Measurements from ENCODE around the gene KRTAP4-9. TPM values are rescaled to one million over a fixed set of nuclear protein-coding genes. Genes with fewer than 3 reads are reported as not detected.
A peak's percentile ranks its signal among the peaks of the same experiment; 100 is the strongest.
"Not testable (repeated sequence)": the region's sequence is repeated elsewhere in the genome, so short reads cannot be mapped to it uniquely, and the experiment has no call there.

KRTAP4-9 gene
- total and polyA plus RNA-seq, 5 experiments from 2014 or later, result not detected

GRCh38 chr17:41101586-41102259, 3.5 kb upstream of the KRTAP4-9 start, which contains the start of gene KRTAP4-16:
TSS of gene KRTAP4-16 (minus strand) at chr17:41102209. CDS start at chr17:41102209, 0 bp downstream.
- no peak for DNase-seq
- ATAC-seq, result no peak
- H3K36me3 Mint-ChIP-seq, result no peaks in the 10 kb centered on the region
- H3K9me3 Mint-ChIP-seq, result no peaks in the 10 kb centered on the region
- no peak within 1 kb of the TSS for H3K4me3 Mint-ChIP-seq
- H3K27me3 Mint-ChIP-seq, result peaks cover 5 to 10% (median 6%) of the 10 kb centered on the region in 5 donors
- POLR2A ChIA-PET, result no interaction called here
- peak within 1 kb of the TSS in 3 of 10 donors; percentile 9 to 56 (median 35) for H3K27ac Mint-ChIP-seq
- peaks cover 8 to 20% (median 12%) of the 10 kb centered on the region in 4 donors for H3K4me1 Mint-ChIP-seq

DNA sequence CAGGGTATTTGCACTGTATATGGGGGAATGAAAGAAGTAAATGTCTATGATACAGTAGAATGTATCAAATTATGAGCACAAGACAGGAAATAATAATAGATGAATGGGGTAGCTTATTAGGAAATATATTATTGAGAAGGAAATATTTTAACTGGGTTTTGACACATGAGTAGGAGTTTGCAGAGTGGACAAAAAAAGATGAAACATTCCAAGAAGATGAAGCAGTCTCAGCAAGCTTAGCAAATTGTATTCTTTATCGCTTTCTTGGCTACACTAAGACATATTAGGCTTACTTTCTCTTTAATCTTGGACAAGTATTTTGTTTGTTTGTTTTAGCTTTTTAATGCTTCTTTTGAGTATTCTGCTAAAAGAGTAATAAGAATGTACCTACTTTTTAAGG, 1.3 kb upstream of the KRTAP4-9 start:
- DNase-seq (no peak), ATAC-seq (no peak)
- Mint-ChIP-seq H3K9me3 (peaks cover 0 to 6% (median 0%) of the 10 kb centered on the region in 9 donors), H3K27me3 (peaks cover 0 to 4% (median 0%) of the 10 kb centered on the region in 5 donors), H3K27ac (no peak overlapping the region), H3K36me3 (no peaks in the 10 kb centered on the region), H3K4me1 (peaks cover 14 to 36% (median 27%) of the 10 kb centered on the region in 4 donors), H3K4me3 (no peak overlapping the region)
- POLR2A ChIA-PET, result no interaction called here

DNA sequence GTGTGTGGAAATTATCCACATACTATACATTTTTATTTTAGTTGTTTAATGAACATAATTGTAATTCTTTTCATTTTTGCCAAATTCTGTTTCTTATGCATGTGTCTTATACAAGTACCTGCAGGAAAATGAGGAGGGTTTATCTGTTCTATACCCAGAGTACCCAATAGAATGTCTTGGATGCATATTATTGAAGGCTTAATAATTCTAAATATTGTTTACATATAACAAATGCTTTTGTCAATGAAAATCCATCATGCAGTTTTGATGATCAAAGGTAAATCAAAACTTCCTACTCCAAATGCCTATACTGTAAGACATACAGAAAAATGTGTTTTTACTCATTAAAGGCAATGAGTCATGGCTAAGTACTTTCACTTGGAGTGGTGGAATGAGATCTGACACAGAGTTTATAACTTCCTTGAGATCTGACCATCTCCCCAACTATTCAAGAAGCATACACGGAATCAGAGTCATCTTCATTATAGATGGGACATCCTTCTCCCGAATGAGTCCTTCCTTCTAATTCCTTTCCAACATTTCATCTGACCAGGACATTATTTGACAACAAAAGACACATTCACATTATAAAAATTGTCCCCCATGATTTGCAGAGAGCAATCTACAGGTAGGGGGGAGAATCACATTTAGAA, 677 bp upstream of the KRTAP4-9 start:
- H3K27me3 Mint-ChIP-seq, H3K27ac Mint-ChIP-seq, H3K36me3 Mint-ChIP-seq, DNase-seq, H3K9me3 Mint-ChIP-seq, POLR2A ChIA-PET, ATAC-seq, H3K4me3 Mint-ChIP-seq: not testable (repeated sequence)
- peaks cover 14 to 40% (median 30%) of the 10 kb centered on the region in 4 donors for H3K4me1 Mint-ChIP-seq

GRCh38 chr17:41107941-41108450, 2.8 kb downstream of the KRTAP4-9 start:
- peak overlapping the region in 4 of 10 donors; percentile 0 to 70 (median 34) for H3K4me3 Mint-ChIP-seq
- H3K27me3 Mint-ChIP-seq, result peaks cover 0 to 4% (median 0%) of the 10 kb centered on the region in 5 donors
- H3K4me1 Mint-ChIP-seq, result peaks cover 8 to 37% (median 23%) of the 10 kb centered on the region in 4 donors
- POLR2A ChIA-PET, result no interaction called here
- ATAC-seq (no peak), DNase-seq (no peak)
- no peaks in the 10 kb centered on the region for H3K36me3 Mint-ChIP-seq
- H3K27ac Mint-ChIP-seq, result peak overlapping the region in 4 of 10 donors; percentile 35 to 68 (median 54)
- H3K9me3 Mint-ChIP-seq, result peaks cover 0 to 11% (median 0%) of the 10 kb centered on the region in 9 donors

GRCh38 chr17:41108728-41109386, 3.7 kb downstream of the KRTAP4-9 start:
- H3K27me3 Mint-ChIP-seq, ATAC-seq, DNase-seq, H3K36me3 Mint-ChIP-seq, POLR2A ChIA-PET: not testable (repeated sequence)
- peaks cover 0 to 11% (median 0%) of the 10 kb centered on the region in 9 donors for H3K9me3 Mint-ChIP-seq
- peaks cover 8 to 37% (median 23%) of the 10 kb centered on the region in 4 donors for H3K4me1 Mint-ChIP-seq
- peak overlapping the region in 5 of 10 donors; percentile 15 to 68 (median 42) for H3K27ac Mint-ChIP-seq
- peak overlapping the region in 6 of 10 donors; percentile 0 to 70 (median 18) for H3K4me3 Mint-ChIP-seq

DNA sequence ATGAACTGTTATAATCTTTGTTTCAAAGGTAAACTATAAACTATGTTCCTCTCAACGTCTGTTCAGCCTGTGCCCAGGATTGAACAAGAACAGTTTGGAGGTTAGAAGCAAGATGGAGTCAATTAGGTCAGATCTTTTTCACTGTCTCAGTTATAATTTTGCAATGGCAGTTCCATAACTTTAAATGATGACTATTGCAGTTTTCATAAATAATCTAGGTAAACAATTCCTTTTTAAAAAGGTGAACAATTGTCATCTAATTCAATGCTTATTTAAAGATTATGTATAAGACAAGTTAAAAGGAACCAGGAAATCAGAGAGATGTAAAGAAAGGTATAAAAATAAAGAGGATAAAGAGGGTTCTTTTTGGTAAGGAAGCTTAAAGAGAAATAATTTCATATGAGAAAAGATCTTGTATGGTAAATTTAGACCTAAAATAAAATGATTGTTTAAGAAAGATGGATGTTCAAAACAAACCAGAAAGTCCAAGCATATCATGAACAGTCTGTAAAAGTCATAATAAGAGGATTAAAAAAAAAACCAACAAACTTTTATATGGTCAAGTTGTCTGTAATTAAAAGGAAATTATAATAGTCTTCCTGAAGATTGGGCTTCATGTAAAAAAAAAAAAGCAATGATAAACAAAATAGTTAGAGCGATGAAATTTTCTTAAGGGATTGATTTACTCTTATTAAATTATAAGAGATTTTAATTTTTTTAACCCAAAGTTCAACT, 6.1 kb downstream of the KRTAP4-9 start:
- no peak overlapping the region for H3K4me3 Mint-ChIP-seq
- DNase-seq (no peak), ATAC-seq (no peak)
- POLR2A ChIA-PET, result no interaction called here
- peaks cover 0 to 3% (median 0%) of the 10 kb centered on the region in 3 donors for H3K36me3 Mint-ChIP-seq
- no peaks in the 10 kb centered on the region for H3K27me3 Mint-ChIP-seq
- H3K4me1 Mint-ChIP-seq, result peaks cover 13 to 55% (median 35%) of the 10 kb centered on the region in 4 donors
- H3K27ac Mint-ChIP-seq, result no peak overlapping the region
- H3K9me3 Mint-ChIP-seq, result peaks cover 0 to 11% (median 0%) of the 10 kb centered on the region in 9 donors

- POLR2A ChIA-PET, result interaction anchor here (1.5 kb wide), 2 partner anchors 9 to 206 kb away, joined by 3 to 5 read pairs; no protein-coding TSS in a partner anchor
- peak in 1 of 2 donors; percentile 22 for ATAC-seq
Measured at GRCh38 chr17:41116297-41116696, 11.1 kb downstream of the KRTAP4-9 start.

GRCh38 chr17:41117846-41118386, 12.7 kb downstream of the KRTAP4-9 start, which contains the start of gene KRTAP4-11:
TSS of gene KRTAP4-11 (minus strand) at chr17:41118373. CDS start at chr17:41118315, 58 bp downstream.
- H3K27me3 Mint-ChIP-seq, POLR2A ChIA-PET, H3K9me3 Mint-ChIP-seq, ATAC-seq, DNase-seq, H3K36me3 Mint-ChIP-seq: not testable (repeated sequence)
- peak within 1 kb of the TSS in 5 of 10 donors; percentile 18 to 78 (median 22) for H3K27ac Mint-ChIP-seq
- peaks cover 24 to 62% (median 53%) of the 10 kb centered on the region in 4 donors for H3K4me1 Mint-ChIP-seq
- H3K4me3 Mint-ChIP-seq, result peak within 1 kb of the TSS in 3 of 10 donors; percentile 9 to 49 (median 19)

More at GRCh38 chr17:41116297-41116696, 11.1 kb downstream of the KRTAP4-9 start:
- Mint-ChIP-seq H3K36me3 (peaks cover 0 to 3% (median 0%) of the 10 kb centered on the region in 3 donors), H3K27me3 (peaks cover 0 to 3% (median 0%) of the 10 kb centered on the region in 5 donors), H3K9me3 (peaks cover 0 to 7% (median 3%) of the 10 kb centered on the region in 9 donors), H3K4me3 (no peak overlapping the region), H3K27ac (peak overlapping the region in 2 of 10 donors; percentile 24 to 47), H3K4me1 (peaks cover 24 to 55% (median 46%) of the 10 kb centered on the region in 4 donors)
- DNase-seq, result peak in 1 of 10 donors; percentile 9

DNA sequence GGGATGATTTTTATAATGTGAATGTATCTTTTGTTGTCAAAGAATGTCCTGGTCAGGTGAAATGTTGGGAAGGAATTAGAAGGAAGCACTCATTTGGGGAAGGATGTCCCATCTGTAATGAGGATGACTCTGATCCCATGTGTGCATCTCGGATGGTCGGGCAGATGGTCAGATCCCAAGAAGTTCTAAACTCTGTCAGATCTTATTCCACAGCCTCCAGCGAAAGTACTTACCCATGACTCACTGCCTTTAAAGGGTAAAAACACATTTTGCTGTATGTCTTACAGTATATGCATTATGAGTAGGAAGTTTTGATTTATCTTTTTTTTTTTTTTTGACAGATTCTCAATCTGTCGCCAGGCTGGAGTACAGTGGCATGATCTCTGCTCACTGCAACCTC, 13.5 kb downstream of the KRTAP4-9 start:
- no peak for DNase-seq
- Mint-ChIP-seq H3K27ac (peak overlapping the region in 3 of 10 donors; percentile 22 to 78 (median 35)), H3K27me3 (peaks cover 0 to 3% (median 0%) of the 10 kb centered on the region in 5 donors), H3K4me1 (peaks cover 30 to 70% (median 59%) of the 10 kb centered on the region in 4 donors), H3K4me3 (no peak overlapping the region), H3K36me3 (no peaks in the 10 kb centered on the region), H3K9me3 (peaks cover 0 to 7% (median 2%) of the 10 kb centered on the region in 9 donors)
- ATAC-seq, result no peak
- POLR2A ChIA-PET, result no interaction called here

GRCh38 chr17:41119696-41120690, 14.8 kb downstream of the KRTAP4-9 start:
- H3K4me3 Mint-ChIP-seq, result peak overlapping the region in 9 of 10 donors; percentile 9 to 83 (median 73)
- H3K27me3 Mint-ChIP-seq, H3K9me3 Mint-ChIP-seq, H3K36me3 Mint-ChIP-seq: not testable (repeated sequence)
- POLR2A ChIA-PET, result interaction anchor here (0.8 to 1.8 kb wide), 2 partner anchors 14 to 202 kb away, joined by 3 to 5 read pairs; no protein-coding TSS in a partner anchor
- DNase-seq, result peak in 3 of 10 donors; percentile 11 to 47 (median 45)
- H3K27ac Mint-ChIP-seq, result peak overlapping the region in 9 of 10 donors; percentile 78 to 95 (median 88)
- ATAC-seq, result peak; percentile 84 to 86
- H3K4me1 Mint-ChIP-seq, result peaks cover 30 to 75% (median 65%) of the 10 kb centered on the region in 4 donors
